ENCODE data around the gene CREBBP.

Gene CREBBP

GRCh38 chr16:3822366-3823045 lies 58.0 kb downstream of the CREBBP start:
- Histone ChIP-seq H3K36me3 (ENCODE audit: control insufficient read depth, insufficient read depth, low read length) (no peaks in the 10 kb centered on the region), H3K4me1 (ENCODE audit: control insufficient read depth, insufficient read depth, low read length) (peaks cover 20% of the 10 kb centered on the region), H3K27ac (ENCODE audit: low read depth, low read length) (no peak overlapping the region), H3K4me3 (ENCODE audit: low read depth, low read length) (no peak overlapping the region), H3K9me3 (ENCODE audit: control insufficient read depth, insufficient read depth, low read length) (no peaks in the 10 kb centered on the region), H3K9ac (ENCODE audit: low read depth, low read length) (no peak overlapping the region), H3K27me3 (ENCODE audit: control insufficient read depth, insufficient read depth, low read length) (no peaks in the 10 kb centered on the region)

GRCh38 chr16:3821184-3821583 lies 59.3 kb downstream of the CREBBP start:
- Histone ChIP-seq H3K27ac (ENCODE audit: low read depth, low read length) (no peak overlapping the region), H3K4me1 (ENCODE audit: control insufficient read depth, insufficient read depth, low read length) (peaks cover 24% of the 10 kb centered on the region), H3K27me3 (ENCODE audit: control insufficient read depth, insufficient read depth, low read length) (no peaks in the 10 kb centered on the region), H3K9me3 (ENCODE audit: control insufficient read depth, insufficient read depth, low read length) (no peaks in the 10 kb centered on the region), H3K9ac (ENCODE audit: low read depth, low read length) (no peak overlapping the region), H3K4me3 (ENCODE audit: low read depth, low read length) (no peak overlapping the region), H3K36me3 (ENCODE audit: control insufficient read depth, insufficient read depth, low read length) (no peaks in the 10 kb centered on the region)

- no peak overlapping the region for H3K9ac ChIP-seq (ENCODE audit: low read depth, low read length)
- no peaks in the 10 kb centered on the region for H3K27me3 ChIP-seq (ENCODE audit: control insufficient read depth, insufficient read depth, low read length)
- H3K4me1 ChIP-seq (ENCODE audit: control insufficient read depth, insufficient read depth, low read length): peaks cover 25% of the 10 kb centered on the region
- no peak overlapping the region for H3K4me3 ChIP-seq (ENCODE audit: low read depth, low read length)
- H3K36me3 ChIP-seq (ENCODE audit: control insufficient read depth, insufficient read depth, low read length): no peaks in the 10 kb centered on the region
- H3K27ac ChIP-seq (ENCODE audit: low read depth, low read length): no peak overlapping the region
- no peaks in the 10 kb centered on the region for H3K9me3 ChIP-seq (ENCODE audit: control insufficient read depth, insufficient read depth, low read length)
Measured at GRCh38 chr16:3819746-3820724, 60.5 kb downstream of the CREBBP start.

GRCh38 chr16:3819175-3819527 lies 61.4 kb downstream of the CREBBP start:
- Histone ChIP-seq H3K9me3 (ENCODE audit: control insufficient read depth, insufficient read depth, low read length) (no peaks in the 10 kb centered on the region), H3K27ac (ENCODE audit: low read depth, low read length) (no peak overlapping the region), H3K36me3 (ENCODE audit: control insufficient read depth, insufficient read depth, low read length) (no peaks in the 10 kb centered on the region), H3K9ac (ENCODE audit: low read depth, low read length) (no peak overlapping the region), H3K4me1 (ENCODE audit: control insufficient read depth, insufficient read depth, low read length) (peaks cover 21% of the 10 kb centered on the region), H3K4me3 (ENCODE audit: low read depth, low read length) (no peak overlapping the region), H3K27me3 (ENCODE audit: control insufficient read depth, insufficient read depth, low read length) (no peaks in the 10 kb centered on the region)

- Histone ChIP-seq H3K27ac (ENCODE audit: low read depth, low read length) (no peak overlapping the region), H3K9me3 (ENCODE audit: control insufficient read depth, insufficient read depth, low read length) (no peaks in the 10 kb centered on the region), H3K36me3 (ENCODE audit: control insufficient read depth, insufficient read depth, low read length) (no peaks in the 10 kb centered on the region), H3K4me1 (ENCODE audit: control insufficient read depth, insufficient read depth, low read length) (peaks cover 16% of the 10 kb centered on the region), H3K4me3 (ENCODE audit: low read depth, low read length) (no peak overlapping the region), H3K9ac (ENCODE audit: low read depth, low read length) (no peak overlapping the region), H3K27me3 (ENCODE audit: control insufficient read depth, insufficient read depth, low read length) (no peaks in the 10 kb centered on the region)
Measured at GRCh38 chr16:3816326-3816725, 64.2 kb downstream of the CREBBP start.

GRCh38 chr16:3814755-3815154 lies 65.8 kb downstream of the CREBBP start:
- H3K9ac ChIP-seq (ENCODE audit: low read depth, low read length): no peak overlapping the region
- no peaks in the 10 kb centered on the region for H3K27me3 ChIP-seq (ENCODE audit: control insufficient read depth, insufficient read depth, low read length)
- H3K4me3 ChIP-seq (ENCODE audit: low read depth, low read length): no peak overlapping the region
- peaks cover 7% of the 10 kb centered on the region for H3K36me3 ChIP-seq (ENCODE audit: control insufficient read depth, insufficient read depth, low read length)
- no peak overlapping the region for H3K27ac ChIP-seq (ENCODE audit: low read depth, low read length)
- H3K4me1 ChIP-seq (ENCODE audit: control insufficient read depth, insufficient read depth, low read length): peaks cover 27% of the 10 kb centered on the region
- H3K9me3 ChIP-seq (ENCODE audit: control insufficient read depth, insufficient read depth, low read length): no peaks in the 10 kb centered on the region

GRCh38 chr16:3812469-3813172 lies 67.9 kb downstream of the CREBBP start:
- H3K36me3 ChIP-seq (ENCODE audit: control insufficient read depth, insufficient read depth, low read length): peaks cover 12% of the 10 kb centered on the region
- no peaks in the 10 kb centered on the region for H3K9me3 ChIP-seq (ENCODE audit: control insufficient read depth, insufficient read depth, low read length)

GRCh38 chr16:3810818-3811217 lies 69.7 kb downstream of the CREBBP start:
- Histone ChIP-seq H3K9ac (ENCODE audit: low read depth, low read length) (no peak overlapping the region), H3K4me1 (ENCODE audit: control insufficient read depth, insufficient read depth, low read length) (peaks cover 21% of the 10 kb centered on the region), H3K9me3 (ENCODE audit: control insufficient read depth, insufficient read depth, low read length) (no peaks in the 10 kb centered on the region), H3K27me3 (ENCODE audit: control insufficient read depth, insufficient read depth, low read length) (no peaks in the 10 kb centered on the region), H3K27ac (ENCODE audit: low read depth, low read length) (peak overlapping the region; percentile 46), H3K36me3 (ENCODE audit: control insufficient read depth, insufficient read depth, low read length) (peaks cover 19% of the 10 kb centered on the region), H3K4me3 (ENCODE audit: low read depth, low read length) (no peak overlapping the region)

More at GRCh38 chr16:3812469-3813172, 67.9 kb downstream of the CREBBP start:
- Histone ChIP-seq H3K9ac (ENCODE audit: low read depth, low read length) (no peak overlapping the region), H3K4me1 (ENCODE audit: control insufficient read depth, insufficient read depth, low read length) (peaks cover 27% of the 10 kb centered on the region), H3K27me3 (ENCODE audit: control insufficient read depth, insufficient read depth, low read length) (no peaks in the 10 kb centered on the region), H3K4me3 (ENCODE audit: low read depth, low read length) (no peak overlapping the region), H3K27ac (ENCODE audit: low read depth, low read length) (no peak overlapping the region)

- H3K9ac ChIP-seq (ENCODE audit: low read depth, low read length): no peak overlapping the region
- no peaks in the 10 kb centered on the region for H3K9me3 ChIP-seq (ENCODE audit: control insufficient read depth, insufficient read depth, low read length)
- H3K4me3 ChIP-seq (ENCODE audit: low read depth, low read length): no peak overlapping the region
- H3K36me3 ChIP-seq (ENCODE audit: control insufficient read depth, insufficient read depth, low read length): peaks cover 22% of the 10 kb centered on the region
- H3K27ac ChIP-seq (ENCODE audit: low read depth, low read length): peak overlapping the region; percentile 46
- no peaks in the 10 kb centered on the region for H3K27me3 ChIP-seq (ENCODE audit: control insufficient read depth, insufficient read depth, low read length)
- H3K4me1 ChIP-seq (ENCODE audit: control insufficient read depth, insufficient read depth, low read length): peaks cover 21% of the 10 kb centered on the region
Measured at GRCh38 chr16:3810198-3810664, 70.3 kb downstream of the CREBBP start.

- H3K36me3 ChIP-seq (ENCODE audit: control insufficient read depth, insufficient read depth, low read length): peaks cover 22% of the 10 kb centered on the region
- no peak overlapping the region for H3K4me3 ChIP-seq (ENCODE audit: low read depth, low read length)
- no peaks in the 10 kb centered on the region for H3K9me3 ChIP-seq (ENCODE audit: control insufficient read depth, insufficient read depth, low read length)
- peaks cover 21% of the 10 kb centered on the region for H3K4me1 ChIP-seq (ENCODE audit: control insufficient read depth, insufficient read depth, low read length)
- no peak overlapping the region for H3K27ac ChIP-seq (ENCODE audit: low read depth, low read length)
- no peaks in the 10 kb centered on the region for H3K27me3 ChIP-seq (ENCODE audit: control insufficient read depth, insufficient read depth, low read length)
- H3K9ac ChIP-seq (ENCODE audit: low read depth, low read length): no peak overlapping the region
Measured at GRCh38 chr16:3808308-3809063, 72.0 kb downstream of the CREBBP start.
